HG03097 (cell line): ENCODE results near the gene NIT1.

Experiments
- ATAC-seq: cut with Tn5 transposase; IDR thresholded peaks from one replicate; pipeline ENCODE4 v1.9.1; 2021; ENCODE audit not compliant: unreplicated experiment, low FRiP score

The NIT1 gene, protein sequence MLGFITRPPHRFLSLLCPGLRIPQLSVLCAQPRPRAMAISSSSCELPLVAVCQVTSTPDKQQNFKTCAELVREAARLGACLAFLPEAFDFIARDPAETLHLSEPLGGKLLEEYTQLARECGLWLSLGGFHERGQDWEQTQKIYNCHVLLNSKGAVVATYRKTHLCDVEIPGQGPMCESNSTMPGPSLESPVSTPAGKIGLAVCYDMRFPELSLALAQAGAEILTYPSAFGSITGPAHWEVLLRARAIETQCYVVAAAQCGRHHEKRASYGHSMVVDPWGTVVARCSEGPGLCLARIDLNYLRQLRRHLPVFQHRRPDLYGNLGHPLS

GRCh38 chr1:161117759-161118581 is at the start of gene NIT1, which contains the start of gene PFDN2:
Gene NIT1, plus strand, starts transcription at chr1:161118105. Its CDS starts 72 bp downstream, at chr1:161118177.
Gene PFDN2, minus strand, starts transcription at chr1:161118037. Its CDS starts 11 bp downstream, at chr1:161118026.
- peak; percentile 67 for ATAC-seq

- ATAC-seq = peak; percentile 30
Observed at GRCh38 chr1:161068306-161069234, 49.3 kb upstream of the NIT1 start.

GRCh38 chr1:161069241-161069640 is 48.7 kb upstream of the NIT1 start:
- ATAC-seq = no peak

- peak; percentile 72 for ATAC-seq
Observed at GRCh38 chr1:161069731-161070270, 48.1 kb upstream of the NIT1 start, which contains the start of gene ARHGAP30. Gene ARHGAP30, minus strand, starts transcription at chr1:161069891. Its CDS starts 267 bp downstream, at chr1:161069624.

GRCh38 chr1:161070761-161071160 is 47.1 kb upstream of the NIT1 start:
- no peak for ATAC-seq

- ATAC-seq = no peak
Observed at GRCh38 chr1:161071886-161072371, 46.0 kb upstream of the NIT1 start.

GRCh38 chr1:161072751-161073449 is 45.0 kb upstream of the NIT1 start:
- no peak for ATAC-seq

GRCh38 chr1:161073474-161074121 is 44.3 kb upstream of the NIT1 start:
- no peak for ATAC-seq

- no peak for ATAC-seq
Observed at GRCh38 chr1:161074676-161075368, 43.1 kb upstream of the NIT1 start.

DNA sequence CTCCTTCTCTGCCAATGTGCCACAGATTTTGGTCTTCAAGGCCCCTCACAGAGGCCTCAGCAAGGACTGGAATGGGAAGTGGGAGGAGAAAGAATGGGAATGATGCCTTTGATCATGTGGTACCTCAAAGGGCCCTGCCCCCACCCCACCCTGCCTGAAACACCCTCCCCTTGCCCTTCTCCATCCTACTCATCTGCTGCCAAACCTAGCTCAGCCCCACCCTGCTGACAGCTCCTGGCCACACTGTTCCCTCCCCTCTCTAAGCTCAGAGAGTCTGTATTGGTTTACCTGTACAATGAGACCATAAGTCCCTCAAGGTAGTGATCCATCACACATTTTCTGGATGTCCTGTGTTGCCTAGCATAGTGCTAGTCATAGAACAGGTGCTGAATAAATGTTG is 41.5 kb upstream of the NIT1 start:
- no peak for ATAC-seq

DNA sequence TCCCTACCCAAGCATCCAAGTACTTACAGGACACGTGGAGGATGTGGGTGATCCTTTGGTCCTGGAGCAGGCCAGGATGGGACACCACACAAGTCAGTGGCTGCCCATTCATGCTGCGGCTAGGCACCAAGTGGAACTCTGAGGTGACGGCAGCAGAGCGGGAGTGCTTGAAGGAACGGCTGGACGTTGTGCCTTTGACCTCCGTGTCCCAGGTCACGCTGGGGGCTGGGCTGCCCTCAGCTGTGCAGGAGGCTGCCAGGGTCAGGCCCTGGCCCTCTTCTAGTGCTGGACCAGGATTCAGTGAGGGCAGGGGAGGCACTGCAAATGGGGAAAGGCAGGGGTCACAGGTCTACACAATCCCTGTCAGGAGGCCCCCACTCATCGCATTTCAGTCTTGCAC is 40.5 kb upstream of the NIT1 start:
- ATAC-seq = no peak

- ATAC-seq = no peak
Observed at GRCh38 chr1:161079436-161080110, 38.3 kb upstream of the NIT1 start.

- ATAC-seq = no peak
Observed at GRCh38 chr1:161080441-161081405, 37.2 kb upstream of the NIT1 start.

DNA sequence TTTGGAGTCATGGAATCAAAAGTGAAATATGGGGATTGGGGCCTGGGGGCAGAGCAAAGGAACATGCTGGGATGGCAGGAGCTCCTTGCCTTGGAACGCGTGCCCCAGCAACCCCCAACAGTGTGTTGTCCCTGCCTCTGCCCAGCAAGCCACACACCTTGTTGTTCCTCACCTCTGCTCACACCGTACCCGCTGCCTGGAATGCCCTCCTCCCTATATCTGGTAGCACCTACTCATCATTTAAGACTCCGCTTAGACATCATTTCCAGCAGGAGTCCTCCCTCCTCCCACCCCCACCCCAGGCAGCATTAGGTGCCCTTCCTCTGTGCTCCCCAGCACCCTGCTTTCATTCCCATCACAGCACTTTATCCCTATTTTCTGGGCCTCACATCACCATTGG is 36.4 kb upstream of the NIT1 start:
- ATAC-seq = no peak

DNA sequence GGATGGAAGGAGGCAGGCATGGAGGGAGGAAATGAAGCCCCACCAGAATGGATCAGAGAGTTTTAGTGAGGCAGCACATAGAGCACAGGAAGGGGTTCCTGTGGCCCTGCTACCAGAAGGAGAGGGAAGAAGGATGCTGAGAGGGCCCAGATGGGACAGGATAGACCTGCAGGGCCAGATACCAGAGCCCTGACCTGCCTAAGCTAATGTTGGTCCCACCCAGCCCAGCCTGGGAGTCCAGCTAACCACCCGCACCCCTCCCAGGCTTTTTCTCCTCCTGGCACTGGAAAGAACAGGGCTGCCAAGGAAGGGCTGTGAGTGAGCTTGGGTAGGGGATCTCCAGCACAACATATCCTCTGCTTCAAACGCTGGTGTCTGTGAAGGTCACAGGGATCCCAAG is 35.4 kb upstream of the NIT1 start:
- no peak for ATAC-seq

GRCh38 chr1:161082996-161083747 is 34.7 kb upstream of the NIT1 start:
- no peak for ATAC-seq
